Effector CD4-positive, alpha-beta T cell (primary cell): ENCODE data around the gene MTSS2.
"Not testable (repeated sequence)": the region's sequence is repeated elsewhere in the genome, so short reads cannot be mapped to it uniquely, and the experiment has no call there.

ENCODE experiments used
- DNase-seq: peaks from one replicate; pipeline ENCODE4 v3.0.0-alpha.2; 2020

Gene MTSS2

GRCh38 chr16:70653809-70654771 lies 31.8 kb downstream of the MTSS2 start:
- peak; percentile 60 for DNase-seq

GRCh38 chr16:70653406-70653805 lies 32.4 kb downstream of the MTSS2 start:
- no peak for DNase-seq

- no peak for DNase-seq
Measured at GRCh38 chr16:70652322-70652721, 33.5 kb downstream of the MTSS2 start.

- DNase-seq = no peak
Measured at GRCh38 chr16:70651524-70651923, 34.3 kb downstream of the MTSS2 start.

GRCh38 chr16:70650216-70650615 lies 35.6 kb downstream of the MTSS2 start:
- no peak for DNase-seq

GRCh38 chr16:70649300-70649699 lies 36.6 kb downstream of the MTSS2 start:
- no peak for DNase-seq

GRCh38 chr16:70648606-70649005 lies 37.2 kb downstream of the MTSS2 start:
- no peak for DNase-seq

GRCh38 chr16:70647441-70648359 lies 38.2 kb downstream of the MTSS2 start:
- DNase-seq = no peak

- no peak for DNase-seq
Measured at GRCh38 chr16:70646260-70647241, 39.3 kb downstream of the MTSS2 start, which contains the start of gene IL34. TSS of gene IL34 (plus strand) at chr16:70646559. CDS start at chr16:70646948, 389 bp downstream.

- DNase-seq = no peak
Measured at GRCh38 chr16:70644763-70645597, 40.9 kb downstream of the MTSS2 start.

- not testable (repeated sequence) for DNase-seq
Measured at GRCh38 chr16:70643264-70643663, 42.6 kb downstream of the MTSS2 start.

- no peak for DNase-seq
Measured at GRCh38 chr16:70642633-70643032, 43.2 kb downstream of the MTSS2 start.

- no peak for DNase-seq
Measured at GRCh38 chr16:70638814-70639792, 46.8 kb downstream of the MTSS2 start.
